HepG2 (cell line): ENCODE results near the gene KDM3A. TPM values are rescaled to one million over a fixed set of nuclear protein-coding genes. Genes with fewer than 3 reads are reported as not detected.

ENCODE experiments used
- ATAC-seq: fragments of 200-7000 bp; cut with Tn5 transposase; 3 replicates; pipeline ENCODE4 v1.9.1; 2020; ENCODE audit warnings: mild to moderate bottlenecking, moderate library complexity
- BruUV-seq: library from RNA; stranded (reverse); fragments of 400-500 nt; replicated peaks from 2 replicates; lab custom pipeline; 2021; lab: Mats Ljungman, UMichigan
- CTCF ChIA-PET: fragments of 300-600 bp; formaldehyde crosslinking; extraction: SDS; loops from one replicate; lab custom pipeline; 2021; ENCODE audit warnings: low total read pairs, inconsistent platforms, low intra/inter-chr PET ratio; lab: Yijun Ruan, JAX
- POLR2A ChIA-PET: fragments of 350-600 bp; sonication (Branson Sonifier 250); formaldehyde crosslinking; loops from one replicate; lab custom pipeline; 2020; ENCODE audit warnings: antibody characterized with exemption, inconsistent platforms; lab: Yijun Ruan, JAX
- DNase-seq: peaks from one replicate; pipeline ENCODE4 v3.0.0-alpha.2; 2015; ENCODE audit warnings: low spot score
- FAIRE-seq: peaks from 3 replicates; lab custom pipeline; 2011; peaks lifted over from hg19 to GRCh38; lab: Jason Lieb, UNC
- H2AFZ ChIP-seq: one replicate; pipeline ENCODE4 v1.6.1; 2011; ENCODE audit warnings: low read length, inconsistent platforms
- H3K27ac ChIP-seq: fragments of 300-600 bp; 3 replicates; pipeline ENCODE4 v1.8.0; 2011; ENCODE audit warnings: mixed run types, mild to moderate bottlenecking, mixed read lengths, low read length, inconsistent platforms; ENCODE audit not compliant: insufficient read depth; ENCODE audit errors: extremely low read length
- H3K27me3 ChIP-seq, 2 experiments: fragments of 200-600 bp in 1 of 2; 2 replicates in 1 of 2; 3 replicates in 1 of 2; pipeline versions ENCODE4 v1.6.0 to v1.8.0; 2011; ENCODE audit warnings: low read length in 2 of 2, mild to moderate bottlenecking in 2 of 2, moderate library complexity in 2 of 2, inconsistent platforms in 1 of 2; ENCODE audit not compliant: insufficient read depth in 2 of 2, control insufficient read depth in 1 of 2
- H3K36me3 ChIP-seq, 2 experiments: fragments of 200-600 bp in 1 of 2; replicated peaks in 1 of 2; 2 replicates in 1 of 2; 3 replicates in 1 of 2; pipeline versions ENCODE4 v1.5.1 to v1.8.0; 2011; ENCODE audit warnings: low read length in 2 of 2, inconsistent platforms in 1 of 2; ENCODE audit not compliant: insufficient read depth in 2 of 2, control insufficient read depth in 1 of 2
- H3K4me1 ChIP-seq: 2 replicates; pipeline ENCODE4 v1.5.1; 2012; ENCODE audit warnings: low read length, inconsistent platforms; ENCODE audit not compliant: insufficient read depth
- H3K4me2 ChIP-seq: 2 replicates; pipeline ENCODE4 v1.6.0; 2011; ENCODE audit warnings: low read depth, low read length, inconsistent platforms
- H3K4me3 ChIP-seq, 3 experiments: fragments of 200-600 bp in 1 of 3; sonication (generic), shearing (Covaris generic) in 1 of 3; replicated peaks in 1 of 3; 2 replicates each; pipeline ENCODE4 v1.5.1; 2011 to 2016; ENCODE audit warnings: low read length in 3 of 3, inconsistent platforms in 2 of 3, low read depth in 2 of 3, mild to moderate bottlenecking in 2 of 3, control low read depth in 1 of 3, mixed read lengths in 1 of 3; ENCODE audit not compliant: insufficient read depth in 1 of 3
- H3K79me2 ChIP-seq: one replicate; pipeline ENCODE4 v1.6.1; 2011; ENCODE audit warnings: low read length, inconsistent platforms; ENCODE audit not compliant: insufficient read depth
- H3K9ac ChIP-seq: 2 replicates; pipeline ENCODE4 v1.6.0; 2011; ENCODE audit warnings: mild to moderate bottlenecking, low read depth, low read length, inconsistent platforms; ENCODE audit not compliant: insufficient read depth
- H3K9me3 ChIP-seq: 2 replicates; pipeline ENCODE4 v1.5.1; 2012; ENCODE audit warnings: mild to moderate bottlenecking, low read length
- H4K20me1 ChIP-seq: 2 replicates; pipeline ENCODE4 v1.6.0; 2011; ENCODE audit warnings: inconsistent platforms, mild to moderate bottlenecking, low read length, moderate library complexity; ENCODE audit not compliant: insufficient read depth
- ZNF670 ChIP-seq: sonication (generic); formaldehyde crosslinking; IDR thresholded peaks from 2 replicates; pipeline ENCODE4 v1.8.0; 2022; ENCODE audit warnings: mild to moderate bottlenecking, missing genetic modification reagents, borderline replicate concordance
- ZNF720 ChIP-seq: sonication (generic); formaldehyde crosslinking; IDR thresholded peaks from 2 replicates; pipeline ENCODE4 v1.4.0; 2020; ENCODE audit warnings: missing genetic modification reagents
- WGBS: methylation state at CpG from one replicate; pipeline ENCODE4 v1.1.6; 2017; ENCODE audit warnings: low lambda C conversion rate; 5-methylcytosine and 5-hydroxymethylcytosine counted together
- in situ Hi-C: cut with HindIII; loops from 2 replicates; pipeline ENCODE4 v1.10.0; 2017; ENCODE audit warnings: low pct_unique_long_range_greater_than_20kb; ENCODE audit not compliant: extremely low pct_ligation_motif_present
- intact Hi-C: fragments of 100-400 bp; cut with micrococcal nuclease; formaldehyde crosslinking; loops from one replicate; pipeline ENCODE4 v1.10.0; 2022; ENCODE audit not compliant: unreplicated experiment
- polyA plus RNA-seq, 8 experiments: library from polyadenylated mRNA; depleted of rRNA in 3 of 8; stranded (reverse) in 7 of 8; unstranded in 1 of 8; fragments of >200 nt; fragmentation: Illumina TruSeq in 4 of 8; extraction: Trizol in 4 of 8; gene quantifications; 2 replicates each; pipeline versions ENCODE4 v1.2.1 to v1.2.3, GENCODE V29; 2011 to 2016; ENCODE audit warnings: low read depth in 4 of 8, missing spikeins in 1 of 8, mixed read lengths in 1 of 8; ENCODE audit not compliant: insufficient read depth in 1 of 8
- total RNA-seq, 5 experiments: library from RNA; depleted of rRNA; stranded (reverse); fragments of >200 nt; fragmentation: Illumina TruSeq; extraction: Trizol; gene quantifications; 2 replicates each; pipeline ENCODE4 v1.2.3, GENCODE V29; 2016; ENCODE audit warnings: low read depth in 1 of 5
- TF ChIP-seq, protein P1 (sequence below): sonication (generic); formaldehyde crosslinking; IDR thresholded peaks from 2 replicates; pipeline ENCODE4 v1.5.0; 2020; ENCODE audit warnings: mild to moderate bottlenecking, missing genetic modification reagents, borderline replicate concordance

The KDM3A gene
- total and polyA plus RNA-seq, 2 of the 13 experiments (the other 11 are each of a cell fraction or from before 2014, with no cell fraction given) = 21.0 to 70.2 TPM

DNA sequence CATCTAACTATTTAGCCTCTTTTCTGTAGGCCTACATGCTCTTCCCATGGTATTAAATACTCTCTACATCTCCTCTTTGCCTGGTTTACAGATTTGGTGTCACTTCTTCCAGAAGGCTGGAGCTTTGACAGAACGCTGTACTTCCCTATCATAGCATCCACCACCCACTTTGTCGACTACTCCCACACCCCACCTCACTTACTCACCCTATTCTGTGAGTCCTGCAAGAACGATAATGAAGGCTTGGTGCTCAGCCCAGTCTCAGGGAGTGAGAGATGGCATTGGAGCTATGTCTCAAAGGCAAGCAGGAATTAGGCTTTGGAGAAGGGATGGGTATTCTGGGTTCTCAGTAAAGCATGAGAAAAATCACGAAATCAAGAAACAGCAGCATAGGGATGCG, 20.3 kb upstream of the KDM3A start:
- intact Hi-C loops = no loop called here
- DNase-seq = no peak
- ChIA-PET POLR2A (no interaction called here), CTCF (no interaction called here)
- no peaks in the 10 kb centered on the region for H4K20me1 ChIP-seq
- H3K9me3 ChIP-seq = peaks cover 5% of the 10 kb centered on the region; the same call in 1 of the 2 replicates
- in situ Hi-C loops = no loop called here
- BruUV-seq = no TSS peak
- ATAC-seq = no peak
- H3K4me1 ChIP-seq = no peaks in the 10 kb centered on the region
- no peaks in the 10 kb centered on the region for H3K36me3 ChIP-seq
- no peak overlapping the region for H3K4me2 ChIP-seq
- H3K27ac ChIP-seq = no peak overlapping the region
- TF ChIP-seq ZNF670 (CRISPR knock-in tag) = no peak
- TF ChIP-seq, protein P1, sequence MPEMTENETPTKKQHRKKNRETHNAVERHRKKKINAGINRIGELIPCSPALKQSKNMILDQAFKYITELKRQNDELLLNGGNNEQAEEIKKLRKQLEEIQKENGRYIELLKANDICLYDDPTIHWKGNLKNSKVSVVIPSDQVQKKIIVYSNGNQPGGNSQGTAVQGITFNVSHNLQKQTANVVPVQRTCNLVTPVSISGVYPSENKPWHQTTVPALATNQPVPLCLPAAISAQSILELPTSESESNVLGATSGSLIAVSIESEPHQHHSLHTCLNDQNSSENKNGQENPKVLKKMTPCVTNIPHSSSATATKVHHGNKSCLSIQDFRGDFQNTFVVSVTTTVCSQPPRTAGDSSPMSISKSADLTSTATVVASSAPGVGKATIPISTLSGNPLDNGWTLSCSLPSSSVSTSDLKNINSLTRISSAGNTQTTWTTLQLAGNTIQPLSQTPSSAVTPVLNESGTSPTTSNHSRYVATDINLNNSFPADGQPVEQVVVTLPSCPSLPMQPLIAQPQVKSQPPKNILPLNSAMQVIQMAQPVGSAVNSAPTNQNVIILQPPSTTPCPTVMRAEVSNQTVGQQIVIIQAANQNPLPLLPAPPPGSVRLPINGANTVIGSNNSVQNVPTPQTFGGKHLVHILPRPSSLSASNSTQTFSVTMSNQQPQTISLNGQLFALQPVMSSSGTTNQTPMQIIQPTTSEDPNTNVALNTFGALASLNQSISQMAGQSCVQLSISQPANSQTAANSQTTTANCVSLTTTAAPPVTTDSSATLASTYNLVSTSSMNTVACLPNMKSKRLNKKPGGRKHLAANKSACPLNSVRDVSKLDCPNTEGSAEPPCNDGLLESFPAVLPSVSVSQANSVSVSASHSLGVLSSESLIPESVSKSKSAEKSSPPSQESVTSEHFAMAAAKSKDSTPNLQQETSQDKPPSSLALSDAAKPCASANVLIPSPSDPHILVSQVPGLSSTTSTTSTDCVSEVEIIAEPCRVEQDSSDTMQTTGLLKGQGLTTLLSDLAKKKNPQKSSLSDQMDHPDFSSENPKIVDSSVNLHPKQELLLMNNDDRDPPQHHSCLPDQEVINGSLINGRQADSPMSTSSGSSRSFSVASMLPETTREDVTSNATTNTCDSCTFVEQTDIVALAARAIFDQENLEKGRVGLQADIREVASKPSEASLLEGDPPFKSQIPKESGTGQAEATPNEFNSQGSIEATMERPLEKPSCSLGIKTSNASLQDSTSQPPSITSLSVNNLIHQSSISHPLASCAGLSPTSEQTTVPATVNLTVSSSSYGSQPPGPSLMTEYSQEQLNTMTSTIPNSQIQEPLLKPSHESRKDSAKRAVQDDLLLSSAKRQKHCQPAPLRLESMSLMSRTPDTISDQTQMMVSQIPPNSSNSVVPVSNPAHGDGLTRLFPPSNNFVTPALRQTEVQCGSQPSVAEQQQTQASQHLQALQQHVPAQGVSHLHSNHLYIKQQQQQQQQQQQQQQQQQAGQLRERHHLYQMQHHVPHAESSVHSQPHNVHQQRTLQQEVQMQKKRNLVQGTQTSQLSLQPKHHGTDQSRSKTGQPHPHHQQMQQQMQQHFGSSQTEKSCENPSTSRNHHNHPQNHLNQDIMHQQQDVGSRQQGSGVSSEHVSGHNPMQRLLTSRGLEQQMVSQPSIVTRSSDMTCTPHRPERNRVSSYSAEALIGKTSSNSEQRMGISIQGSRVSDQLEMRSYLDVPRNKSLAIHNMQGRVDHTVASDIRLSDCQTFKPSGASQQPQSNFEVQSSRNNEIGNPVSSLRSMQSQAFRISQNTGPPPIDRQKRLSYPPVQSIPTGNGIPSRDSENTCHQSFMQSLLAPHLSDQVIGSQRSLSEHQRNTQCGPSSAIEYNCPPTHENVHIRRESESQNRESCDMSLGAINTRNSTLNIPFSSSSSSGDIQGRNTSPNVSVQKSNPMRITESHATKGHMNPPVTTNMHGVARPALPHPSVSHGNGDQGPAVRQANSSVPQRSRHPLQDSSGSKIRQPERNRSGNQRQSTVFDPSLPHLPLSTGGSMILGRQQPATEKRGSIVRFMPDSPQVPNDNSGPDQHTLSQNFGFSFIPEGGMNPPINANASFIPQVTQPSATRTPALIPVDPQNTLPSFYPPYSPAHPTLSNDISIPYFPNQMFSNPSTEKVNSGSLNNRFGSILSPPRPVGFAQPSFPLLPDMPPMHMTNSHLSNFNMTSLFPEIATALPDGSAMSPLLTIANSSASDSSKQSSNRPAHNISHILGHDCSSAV (CRISPR knock-in tag) = no peak
- TF ChIP-seq ZNF720 (CRISPR knock-in tag) = no peak
- H3K4me3 ChIP-seq = no peak overlapping the region
- no peak overlapping the region for H2AFZ ChIP-seq
- H3K9ac ChIP-seq = no peak overlapping the region
- H3K79me2 ChIP-seq = no peaks in the 10 kb centered on the region
- no peak for FAIRE-seq
- peaks cover 0 to 13% of the 10 kb centered on the region in 2 experiments; a peak in 3 of 5 replicates for H3K27me3 ChIP-seq
- WGBS = 5% methylated on average over 5 of the region's 5 CpGs
